C4-2B (cell line): Measurements from ENCODE around the gene HOXC11.

ENCODE experiments used
- ZFX ChIP-seq: fragments of 450-650 bp; IDR thresholded peaks from 2 replicates; pipeline ENCODE4 v1.6.1; 2017
- TF ChIP-seq, protein P1 (sequence below): fragments of 450-650 bp; conservative IDR thresholded peaks from 2 replicates; pipeline ENCODE4 v1.5.1; 2017; ENCODE audit warnings: mild to moderate bottlenecking

GRCh38 chr12:53954694-53955035, 18.3 kb upstream of the HOXC11 start, which contains the start of gene HOXC12:
- TF ChIP-seq, protein P1, sequence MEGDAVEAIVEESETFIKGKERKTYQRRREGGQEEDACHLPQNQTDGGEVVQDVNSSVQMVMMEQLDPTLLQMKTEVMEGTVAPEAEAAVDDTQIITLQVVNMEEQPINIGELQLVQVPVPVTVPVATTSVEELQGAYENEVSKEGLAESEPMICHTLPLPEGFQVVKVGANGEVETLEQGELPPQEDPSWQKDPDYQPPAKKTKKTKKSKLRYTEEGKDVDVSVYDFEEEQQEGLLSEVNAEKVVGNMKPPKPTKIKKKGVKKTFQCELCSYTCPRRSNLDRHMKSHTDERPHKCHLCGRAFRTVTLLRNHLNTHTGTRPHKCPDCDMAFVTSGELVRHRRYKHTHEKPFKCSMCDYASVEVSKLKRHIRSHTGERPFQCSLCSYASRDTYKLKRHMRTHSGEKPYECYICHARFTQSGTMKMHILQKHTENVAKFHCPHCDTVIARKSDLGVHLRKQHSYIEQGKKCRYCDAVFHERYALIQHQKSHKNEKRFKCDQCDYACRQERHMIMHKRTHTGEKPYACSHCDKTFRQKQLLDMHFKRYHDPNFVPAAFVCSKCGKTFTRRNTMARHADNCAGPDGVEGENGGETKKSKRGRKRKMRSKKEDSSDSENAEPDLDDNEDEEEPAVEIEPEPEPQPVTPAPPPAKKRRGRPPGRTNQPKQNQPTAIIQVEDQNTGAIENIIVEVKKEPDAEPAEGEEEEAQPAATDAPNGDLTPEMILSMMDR = no peak
- TF ChIP-seq ZFX = no peak
